ENCODE measurements around the gene STARD5.

STARD5 gene

DNA sequence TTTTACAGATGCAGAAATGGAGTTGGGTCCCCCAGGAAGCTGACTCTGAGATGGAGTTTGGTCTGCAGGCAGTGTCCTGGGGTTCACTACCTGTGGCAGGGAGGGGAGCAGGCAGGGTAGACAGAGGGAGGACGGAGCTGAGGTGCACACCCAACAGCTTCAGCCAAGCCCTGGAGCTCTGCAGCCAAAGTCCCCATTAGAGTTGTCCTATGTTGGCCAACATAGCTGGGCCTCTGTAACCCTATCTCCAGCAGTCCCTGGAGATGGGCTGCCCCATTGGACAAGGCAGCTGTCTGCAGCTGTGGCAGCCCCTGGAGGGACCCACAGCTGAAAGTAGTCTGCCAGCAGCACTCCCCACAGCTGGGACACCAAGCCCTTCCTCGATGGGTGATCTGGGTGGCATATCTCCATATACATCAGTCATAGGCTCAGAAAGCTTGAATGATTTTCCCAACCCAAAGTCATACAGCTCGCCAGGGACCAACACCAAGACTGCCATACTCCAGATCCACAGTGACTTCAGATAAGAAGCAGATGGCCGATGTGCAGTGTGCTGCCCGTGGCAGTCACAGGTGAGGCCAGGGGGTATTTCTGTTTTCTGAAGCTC lies 31.9 kb downstream of the STARD5 start:
- no peaks in the 10 kb centered on the region for H3K4me1 ChIP-seq
- TF ChIP-seq CTCF (IDR thresholded peaks at IDR 0.05) = no peak
- H3K9ac ChIP-seq = no peak overlapping the region
- H2AFZ ChIP-seq = no peak overlapping the region
- no peak overlapping the region for H3K4me2 ChIP-seq (ENCODE audit: low read length)
- H3K36me3 ChIP-seq (ENCODE audit: control insufficient read depth, insufficient read depth, low read length) = no peaks in the 10 kb centered on the region
- H3K27me3 ChIP-seq (ENCODE audit: control insufficient read depth, insufficient read depth, low read length) = no peaks in the 10 kb centered on the region
- H3K27ac ChIP-seq = no peak overlapping the region
- no peak overlapping the region for H3K4me3 ChIP-seq (ENCODE audit: low read depth, low read length)
- no peaks in the 10 kb centered on the region for H3K9me3 ChIP-seq (ENCODE audit: control insufficient read depth, low read length)
- no peaks in the 10 kb centered on the region for H3K79me2 ChIP-seq

DNA sequence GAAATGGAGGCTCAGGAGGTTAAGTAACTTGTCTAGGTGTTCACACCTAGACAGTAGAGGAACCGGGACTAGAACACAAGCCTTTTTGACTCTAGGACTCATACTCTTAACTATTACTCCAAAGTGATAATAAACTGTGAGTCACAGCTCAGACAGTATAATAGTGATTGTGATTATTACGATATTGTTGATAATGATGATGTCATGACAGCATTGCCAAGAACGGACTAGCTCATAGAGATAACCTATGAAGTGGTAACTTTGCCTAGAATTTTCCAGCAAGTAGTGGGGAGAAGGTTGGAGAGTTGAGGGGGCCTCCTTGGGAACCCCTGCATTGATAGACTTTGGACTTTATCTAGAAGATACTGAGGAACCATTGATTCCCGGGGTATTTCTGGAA lies 34.0 kb downstream of the STARD5 start:
- H3K79me2 ChIP-seq = no peaks in the 10 kb centered on the region
- H3K27ac ChIP-seq = no peak overlapping the region
- H3K9me3 ChIP-seq (ENCODE audit: control insufficient read depth, low read length) = no peaks in the 10 kb centered on the region
- no peaks in the 10 kb centered on the region for H3K27me3 ChIP-seq (ENCODE audit: control insufficient read depth, insufficient read depth, low read length)
- no peak for TF ChIP-seq CTCF (IDR thresholded peaks at IDR 0.05)
- H3K4me3 ChIP-seq (ENCODE audit: low read depth, low read length) = no peak overlapping the region
- H2AFZ ChIP-seq = no peak overlapping the region
- H3K4me1 ChIP-seq = no peaks in the 10 kb centered on the region
- no peak overlapping the region for H3K9ac ChIP-seq
- H3K4me2 ChIP-seq (ENCODE audit: low read length) = no peak overlapping the region
- H3K36me3 ChIP-seq (ENCODE audit: control insufficient read depth, insufficient read depth, low read length) = no peaks in the 10 kb centered on the region

DNA sequence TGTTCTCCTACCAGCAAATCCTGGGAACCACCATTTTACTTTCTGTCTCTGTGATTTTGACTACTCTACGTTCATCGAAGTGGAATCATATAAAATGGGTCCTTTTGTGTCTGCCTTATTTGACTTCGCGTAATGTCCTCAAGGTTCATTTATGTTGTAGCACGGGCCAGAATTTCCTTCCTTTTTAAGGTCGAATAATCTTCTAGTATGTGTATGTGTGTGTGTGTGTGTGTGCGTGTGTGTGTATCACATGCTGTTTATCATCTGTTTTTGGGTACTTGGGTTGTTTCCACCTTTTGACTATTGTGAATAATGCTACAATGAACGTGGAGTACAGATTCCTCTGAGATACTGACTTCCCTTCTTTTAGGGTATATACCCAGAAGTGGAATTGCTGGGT lies 35.3 kb downstream of the STARD5 start:
- no peak overlapping the region for H3K27ac ChIP-seq
- H2AFZ ChIP-seq = no peak overlapping the region
- no peaks in the 10 kb centered on the region for H3K36me3 ChIP-seq (ENCODE audit: control insufficient read depth, insufficient read depth, low read length)
- H3K4me1 ChIP-seq = no peaks in the 10 kb centered on the region
- no peaks in the 10 kb centered on the region for H3K79me2 ChIP-seq
- no peak overlapping the region for H3K4me2 ChIP-seq (ENCODE audit: low read length)
- TF ChIP-seq CTCF (IDR thresholded peaks at IDR 0.05) = no peak
- no peak overlapping the region for H3K9ac ChIP-seq
- H3K27me3 ChIP-seq (ENCODE audit: control insufficient read depth, insufficient read depth, low read length) = no peaks in the 10 kb centered on the region
- H3K4me3 ChIP-seq (ENCODE audit: low read depth, low read length) = no peak overlapping the region
- no peaks in the 10 kb centered on the region for H3K9me3 ChIP-seq (ENCODE audit: control insufficient read depth, low read length)

GRCh38 chr15:81288040-81288439 lies 35.9 kb downstream of the STARD5 start:
- TF ChIP-seq CTCF (IDR thresholded peaks at IDR 0.05) = no peak
- H3K4me2 ChIP-seq (ENCODE audit: low read length) = no peak overlapping the region
- no peak overlapping the region for H3K27ac ChIP-seq
- H3K27me3 ChIP-seq (ENCODE audit: control insufficient read depth, insufficient read depth, low read length) = no peaks in the 10 kb centered on the region
- no peaks in the 10 kb centered on the region for H3K9me3 ChIP-seq (ENCODE audit: control insufficient read depth, low read length)
- no peak overlapping the region for H3K9ac ChIP-seq
- no peak overlapping the region for H3K4me3 ChIP-seq (ENCODE audit: low read depth, low read length)
- H3K36me3 ChIP-seq (ENCODE audit: control insufficient read depth, insufficient read depth, low read length) = no peaks in the 10 kb centered on the region
- H3K4me1 ChIP-seq = no peaks in the 10 kb centered on the region
- H3K79me2 ChIP-seq = no peaks in the 10 kb centered on the region
- H2AFZ ChIP-seq = no peak overlapping the region

- H3K27ac ChIP-seq = no peak overlapping the region
- no peak for TF ChIP-seq CTCF (IDR thresholded peaks at IDR 0.05)
- no peaks in the 10 kb centered on the region for H3K27me3 ChIP-seq (ENCODE audit: control insufficient read depth, insufficient read depth, low read length)
- no peaks in the 10 kb centered on the region for H3K79me2 ChIP-seq
- H3K4me2 ChIP-seq (ENCODE audit: low read length) = no peak overlapping the region
- no peaks in the 10 kb centered on the region for H3K36me3 ChIP-seq (ENCODE audit: control insufficient read depth, insufficient read depth, low read length)
- H3K9ac ChIP-seq = no peak overlapping the region
- no peak overlapping the region for H3K4me3 ChIP-seq (ENCODE audit: low read depth, low read length)
- H3K9me3 ChIP-seq (ENCODE audit: control insufficient read depth, low read length) = no peaks in the 10 kb centered on the region
- no peaks in the 10 kb centered on the region for H3K4me1 ChIP-seq
- no peak overlapping the region for H2AFZ ChIP-seq
These were observed 37.3 kb downstream of the STARD5 start for GRCh38 chr15:81286621-81287121.
